PC-9 (cell line): Measurements from ENCODE around the gene SLC37A3. TPM values are rescaled to one million over a fixed set of nuclear protein-coding genes. Genes with fewer than 3 reads are reported as not detected.
"Not testable (repeated sequence)": the region's sequence is repeated elsewhere in the genome, so short reads cannot be mapped to it uniquely, and the experiment has no call there.

ENCODE experiments used
- BruUV-seq: library from RNA; stranded (reverse); fragments of 400-500 nt; replicated peaks from 2 replicates; lab custom pipeline; 2021; lab: Mats Ljungman, UMichigan
- CTCF ChIA-PET: fragments of 300-600 bp; sonication (Branson Sonifier 250); formaldehyde crosslinking; loops from one replicate; lab custom pipeline; 2022; ENCODE audit warnings: antibody characterized with exemption; lab: Charles Lee
- POLR2A ChIA-PET: fragments of 300-600 bp; sonication (Branson Sonifier 250); formaldehyde crosslinking; loops from one replicate; lab custom pipeline; 2022; ENCODE audit warnings: antibody characterized with exemption; ENCODE audit not compliant: unreplicated experiment; lab: Charles Lee
- DNase-seq, 2 experiments: peaks; one replicate each; pipeline versions ENCODE4 v3.0.0 to v3.0.0-alpha.2; 2015 to 2022; ENCODE audit warnings: mixed read lengths in 1 of 2
- H2AFZ ChIP-seq: fragments of 200-600 bp; sonication (generic); 2 replicates; pipeline ENCODE4 v1.8.1; 2017; ENCODE audit warnings: antibody characterized with exemption
- H3F3A ChIP-seq: fragments of 200-600 bp; sonication (generic); 2 replicates; pipeline ENCODE4 v1.8.1; 2017; ENCODE audit warnings: antibody characterized with exemption, mild to moderate bottlenecking, low read depth; ENCODE audit not compliant: insufficient read depth
- H3K27ac ChIP-seq: fragments of 200-600 bp; sonication (generic); 2 replicates; pipeline ENCODE4 v1.6.1; 2016; ENCODE audit warnings: mixed run types
- H3K27me3 ChIP-seq: fragments of 200-600 bp; sonication (generic); 2 replicates; pipeline ENCODE4 v1.6.1; 2016; ENCODE audit warnings: low read depth, mixed run types; ENCODE audit not compliant: insufficient read depth
- H3K36me3 ChIP-seq: fragments of 200-600 bp; sonication (generic); 2 replicates; pipeline ENCODE4 v1.6.1; 2016; ENCODE audit warnings: low read depth, mixed run types
- H3K4me1 ChIP-seq: fragments of 200-600 bp; sonication (generic); replicated peaks from 2 replicates; pipeline ENCODE4 v1.6.1; 2016; ENCODE audit warnings: mixed run types; ENCODE audit not compliant: insufficient read depth
- H3K4me2 ChIP-seq: fragments of 200-600 bp; sonication (generic); 2 replicates; pipeline ENCODE4 v1.6.1; 2017; ENCODE audit warnings: mixed run types
- H3K4me3 ChIP-seq: fragments of 200-600 bp; sonication (generic); 2 replicates; pipeline ENCODE4 v1.6.1; 2016; ENCODE audit warnings: mixed run types
- H3K79me2 ChIP-seq: fragments of 200-600 bp; sonication (generic); 2 replicates; pipeline ENCODE4 v1.6.1; 2017; ENCODE audit warnings: low read depth, mixed run types
- H3K9me2 ChIP-seq: fragments of 200-600 bp; sonication (generic); 2 replicates; pipeline ENCODE4 v1.8.1; 2017; ENCODE audit warnings: mild to moderate bottlenecking; ENCODE audit not compliant: insufficient read depth
- H3K9me3 ChIP-seq: fragments of 200-600 bp; sonication (generic); 2 replicates; pipeline ENCODE4 v1.8.1; 2016; ENCODE audit warnings: low read depth; ENCODE audit not compliant: insufficient read depth
- H4K20me1 ChIP-seq: fragments of 200-600 bp; sonication (generic); 2 replicates; pipeline ENCODE4 v1.8.1; 2017; ENCODE audit not compliant: insufficient read depth
- EZH2 ChIP-seq: fragments of 200-600 bp; sonication (generic); IDR thresholded peaks from 2 replicates; pipeline ENCODE4 v1.8.0; 2017; ENCODE audit warnings: antibody characterized with exemption, low read depth
- intact Hi-C: fragments of 100-400 bp; cut with micrococcal nuclease; formaldehyde crosslinking; loops from one replicate; pipeline ENCODE4 v1.10.0; 2022; ENCODE audit not compliant: unreplicated experiment
- total RNA-seq: library from RNA; stranded (reverse); gene quantifications from 2 replicates; pipeline ENCODE4 v1.2.3, GENCODE V29; 2021
- TF ChIP-seq, protein P1 (sequence below): fragments of 200-600 bp; sonication (generic); conservative IDR thresholded peaks from 2 replicates; pipeline ENCODE4 v1.6.1; 2017; ENCODE audit warnings: mixed run types, antibody characterized with exemption, mild to moderate bottlenecking, moderate library complexity

Gene SLC37A3
- total RNA-seq, 1 experiment from 2014 or later = 54.8 TPM

DNA sequence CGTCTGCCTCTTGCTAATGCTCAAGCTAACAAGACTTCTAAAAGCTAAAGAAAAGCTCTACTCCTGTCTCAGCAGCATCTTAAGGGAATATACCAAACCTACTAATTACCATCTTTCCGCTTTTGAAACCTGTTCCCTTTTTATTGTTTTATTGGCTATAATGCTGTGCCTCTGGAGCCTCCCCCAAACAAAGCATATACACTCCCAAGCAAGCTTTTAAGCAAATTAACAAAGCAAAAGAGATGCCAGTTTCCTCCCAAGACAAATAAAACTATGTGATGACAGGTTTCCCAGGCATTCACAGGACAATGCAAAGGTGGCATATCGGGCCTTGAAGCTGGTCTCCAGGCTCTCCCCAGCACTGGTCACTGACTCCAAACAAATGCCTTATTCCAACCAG is 52.9 kb downstream of the SLC37A3 start:
- DNase-seq = no peak
- no peaks in the 10 kb centered on the region for H3K27me3 ChIP-seq
- no peaks in the 10 kb centered on the region for H3F3A ChIP-seq
- no peak overlapping the region for H2AFZ ChIP-seq
- TF ChIP-seq EZH2 = no peak
- TF ChIP-seq, protein P1, sequence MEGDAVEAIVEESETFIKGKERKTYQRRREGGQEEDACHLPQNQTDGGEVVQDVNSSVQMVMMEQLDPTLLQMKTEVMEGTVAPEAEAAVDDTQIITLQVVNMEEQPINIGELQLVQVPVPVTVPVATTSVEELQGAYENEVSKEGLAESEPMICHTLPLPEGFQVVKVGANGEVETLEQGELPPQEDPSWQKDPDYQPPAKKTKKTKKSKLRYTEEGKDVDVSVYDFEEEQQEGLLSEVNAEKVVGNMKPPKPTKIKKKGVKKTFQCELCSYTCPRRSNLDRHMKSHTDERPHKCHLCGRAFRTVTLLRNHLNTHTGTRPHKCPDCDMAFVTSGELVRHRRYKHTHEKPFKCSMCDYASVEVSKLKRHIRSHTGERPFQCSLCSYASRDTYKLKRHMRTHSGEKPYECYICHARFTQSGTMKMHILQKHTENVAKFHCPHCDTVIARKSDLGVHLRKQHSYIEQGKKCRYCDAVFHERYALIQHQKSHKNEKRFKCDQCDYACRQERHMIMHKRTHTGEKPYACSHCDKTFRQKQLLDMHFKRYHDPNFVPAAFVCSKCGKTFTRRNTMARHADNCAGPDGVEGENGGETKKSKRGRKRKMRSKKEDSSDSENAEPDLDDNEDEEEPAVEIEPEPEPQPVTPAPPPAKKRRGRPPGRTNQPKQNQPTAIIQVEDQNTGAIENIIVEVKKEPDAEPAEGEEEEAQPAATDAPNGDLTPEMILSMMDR = no peak
- no peaks in the 10 kb centered on the region for H3K79me2 ChIP-seq
- peaks cover 18% of the 10 kb centered on the region; the same call in 1 of the 2 replicates for H3K36me3 ChIP-seq
- intact Hi-C loops = no loop called here
- ChIA-PET POLR2A (no interaction called here), CTCF (no interaction called here)
- no peak overlapping the region for H3K4me2 ChIP-seq
- H3K4me1 ChIP-seq = no peaks in the 10 kb centered on the region
- H4K20me1 ChIP-seq = no peaks in the 10 kb centered on the region
- H3K9me3 ChIP-seq = no peaks in the 10 kb centered on the region
- H3K4me3 ChIP-seq = no peak overlapping the region
- no peak overlapping the region for H3K27ac ChIP-seq
- no TSS peak for BruUV-seq
- H3K9me2 ChIP-seq = no peaks in the 10 kb centered on the region

DNA sequence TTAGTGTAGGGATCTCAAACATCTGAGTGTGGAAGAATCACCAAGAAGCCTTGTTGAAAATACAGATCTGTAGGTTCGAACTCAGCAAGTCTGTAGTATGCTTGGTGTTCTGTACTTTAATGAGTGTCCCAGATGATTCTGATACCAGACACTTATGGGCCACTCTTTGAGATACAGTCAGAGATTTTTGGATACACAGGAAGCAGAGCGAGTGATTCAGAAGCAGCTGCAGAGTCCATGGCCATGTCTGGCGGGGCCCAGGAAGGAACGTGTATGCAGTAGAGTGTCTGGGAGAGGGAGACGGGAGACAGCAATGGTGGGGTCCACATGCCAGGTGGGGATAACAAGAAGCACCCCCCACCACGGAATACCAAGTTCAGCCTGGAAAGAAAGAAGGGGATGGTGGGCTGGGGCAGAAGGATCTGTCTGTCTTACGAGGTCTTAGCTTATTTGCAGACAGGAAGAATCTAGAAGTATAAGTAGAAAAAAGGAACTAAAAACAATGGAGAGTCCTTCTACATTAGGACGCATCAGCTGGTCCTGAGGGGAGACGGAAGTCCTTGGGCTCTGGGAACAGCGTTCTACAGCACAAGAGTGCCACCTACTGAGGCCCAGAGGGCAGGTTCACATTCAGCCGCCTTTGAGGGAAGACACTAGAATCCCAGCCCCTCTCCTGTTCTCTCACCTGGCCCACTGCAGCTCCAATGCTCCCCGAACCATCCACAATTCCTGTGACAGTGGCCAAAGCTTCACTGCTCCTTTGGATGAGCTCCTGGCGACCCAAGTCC is 55.4 kb downstream of the SLC37A3 start:
- no peak for DNase-seq
- POLR2A ChIA-PET = no interaction called here
- no peak overlapping the region for H3K27ac ChIP-seq
- H3K4me1 ChIP-seq = no peaks in the 10 kb centered on the region
- no peaks in the 10 kb centered on the region for H3K27me3 ChIP-seq
- CTCF ChIA-PET = interaction anchor here (0.6 kb wide), 1 partner anchor 189 kb away, joined by 6 read pairs; no protein-coding TSS in a partner anchor
- no peaks in the 10 kb centered on the region for H3K9me3 ChIP-seq
- no peak for TF ChIP-seq EZH2
- TF ChIP-seq, protein P1 = peak; percentile 55
- peaks cover 15% of the 10 kb centered on the region; the same call in 1 of the 2 replicates for H3K36me3 ChIP-seq
- H3K9me2 ChIP-seq = no peaks in the 10 kb centered on the region
- H3K4me3 ChIP-seq = no peak overlapping the region
- BruUV-seq = no TSS peak
- no peak overlapping the region for H2AFZ ChIP-seq
- H3F3A ChIP-seq = no peaks in the 10 kb centered on the region
- H4K20me1 ChIP-seq = no peaks in the 10 kb centered on the region
- intact Hi-C loops = no loop called here
- no peak overlapping the region for H3K4me2 ChIP-seq
- no peaks in the 10 kb centered on the region for H3K79me2 ChIP-seq

DNA sequence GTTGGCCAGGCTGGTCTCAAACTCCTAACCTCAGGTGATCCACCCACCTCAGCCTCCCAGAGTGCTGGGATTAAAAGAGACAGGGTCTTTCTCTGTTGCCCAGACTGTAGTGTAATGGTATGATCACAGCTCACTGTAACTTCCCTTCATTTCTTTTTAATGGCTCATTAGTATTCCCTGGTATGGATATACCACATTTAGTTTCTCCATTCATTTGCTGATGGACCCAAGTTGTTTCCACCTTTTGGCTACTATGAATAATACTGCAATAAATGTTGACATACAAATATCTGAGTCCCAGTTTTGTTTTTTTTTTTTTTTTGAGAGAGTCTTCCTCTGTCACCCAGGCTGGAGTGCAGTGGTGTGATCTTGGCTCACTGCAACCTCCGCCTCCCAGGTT is 59.4 kb downstream of the SLC37A3 start:
- H3K79me2 ChIP-seq, H4K20me1 ChIP-seq, H3K4me2 ChIP-seq, H3K4me3 ChIP-seq, BruUV-seq, POLR2A ChIA-PET, intact Hi-C loops, H3K36me3 ChIP-seq, DNase-seq, H2AFZ ChIP-seq, H3K9me2 ChIP-seq, CTCF ChIA-PET, H3F3A ChIP-seq, H3K4me1 ChIP-seq, H3K27me3 ChIP-seq, H3K27ac ChIP-seq, H3K9me3 ChIP-seq: not testable (repeated sequence)
